UCSD-AML1 (cell line): Measurements from ENCODE around the gene MARS1.

Source experiments
- DNase-seq: peaks from one replicate; lab custom pipeline; 2025; ENCODE audit not compliant: unreplicated experiment; lab: John Stamatoyannopoulos, UW

Gene MARS1

DNA sequence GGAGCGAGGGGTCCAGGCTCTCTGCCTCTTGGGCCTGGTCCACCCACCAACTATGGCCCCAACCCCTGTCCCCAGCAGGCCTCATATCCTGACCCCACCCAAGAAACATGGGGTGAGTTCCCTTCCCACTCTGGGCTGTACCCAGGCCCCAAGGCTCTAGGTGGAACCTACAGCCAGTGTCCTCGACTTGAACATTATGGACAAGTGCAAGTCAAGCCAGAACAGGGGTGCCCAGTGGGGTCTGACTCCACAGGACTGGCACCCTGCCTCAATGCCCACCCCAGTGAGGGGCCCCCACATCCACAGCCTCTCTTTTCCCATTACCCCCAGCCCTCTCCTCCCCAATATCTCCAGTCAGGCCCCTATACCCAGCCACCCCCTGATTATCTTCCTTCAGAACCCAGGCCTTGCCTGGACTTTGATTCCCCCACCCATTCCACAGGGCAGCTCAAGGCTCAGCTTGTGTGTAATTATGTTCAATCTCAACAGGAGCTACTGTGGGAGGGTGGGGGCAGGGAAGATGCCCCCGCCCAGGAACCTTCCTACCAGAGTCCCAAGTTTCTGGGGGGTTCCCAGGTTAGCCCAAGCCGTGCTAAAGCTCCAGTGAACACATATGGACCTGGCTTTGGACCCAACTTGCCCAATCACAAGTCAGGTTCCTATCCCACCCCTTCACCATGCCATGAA lies 16.8 kb upstream of the MARS1 start:
- no peak for DNase-seq

DNA sequence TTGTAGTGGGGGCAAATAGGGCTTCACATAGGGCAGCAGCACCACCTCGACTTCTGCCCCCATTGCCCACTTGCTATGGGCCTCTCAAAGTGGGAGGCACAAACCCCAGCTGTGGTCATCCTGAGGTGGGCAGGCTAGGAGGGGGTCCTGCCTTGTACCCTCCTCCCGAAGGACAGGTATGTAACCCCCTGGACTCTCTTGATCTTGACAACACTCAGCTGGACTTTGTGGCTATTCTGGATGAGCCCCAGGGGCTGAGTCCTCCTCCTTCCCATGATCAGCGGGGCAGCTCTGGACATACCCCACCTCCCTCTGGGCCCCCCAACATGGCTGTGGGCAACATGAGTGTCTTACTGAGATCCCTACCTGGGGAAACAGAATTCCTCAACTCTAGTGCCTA lies 16.2 kb upstream of the MARS1 start:
- no peak for DNase-seq

DNA sequence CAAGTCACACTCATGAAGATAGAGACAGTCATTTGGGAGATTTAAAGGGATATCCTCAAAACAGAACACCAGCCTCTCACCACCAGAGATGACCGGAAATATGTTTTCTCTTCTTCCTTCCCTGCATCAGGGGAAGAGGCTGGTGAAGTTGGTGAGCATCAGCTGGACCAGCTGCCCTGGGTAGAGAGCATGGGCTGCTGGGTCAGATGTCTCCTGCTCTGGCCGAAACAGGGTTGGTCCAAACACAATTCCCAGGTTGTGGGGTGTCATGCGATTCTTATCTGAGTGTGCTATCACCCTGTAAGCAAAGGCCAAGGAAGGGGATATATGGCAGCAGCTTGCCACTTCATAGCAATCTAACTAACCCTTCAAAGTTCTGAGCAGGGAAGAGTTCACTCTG lies 15.5 kb upstream of the MARS1 start:
- no peak for DNase-seq

DNA sequence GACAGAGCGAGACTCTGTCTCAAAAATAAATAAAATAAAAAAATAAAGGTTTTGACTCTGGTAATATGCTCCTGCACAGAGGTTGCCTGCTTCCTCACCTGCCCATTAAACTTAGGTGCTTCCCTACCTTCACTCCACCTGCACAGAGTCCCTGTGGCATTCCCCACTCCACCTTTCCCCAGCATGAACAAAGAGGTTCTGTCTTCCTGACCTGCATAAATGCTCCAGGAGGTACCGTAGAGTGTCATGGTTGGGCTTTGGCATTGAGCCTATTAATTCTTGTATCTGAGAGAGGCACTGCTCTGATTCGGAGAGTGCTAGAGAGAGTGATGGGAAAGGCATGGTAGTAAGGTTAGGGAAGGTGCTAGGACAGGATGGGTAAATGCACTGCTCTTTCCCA lies 14.5 kb upstream of the MARS1 start:
- no peak for DNase-seq

DNA sequence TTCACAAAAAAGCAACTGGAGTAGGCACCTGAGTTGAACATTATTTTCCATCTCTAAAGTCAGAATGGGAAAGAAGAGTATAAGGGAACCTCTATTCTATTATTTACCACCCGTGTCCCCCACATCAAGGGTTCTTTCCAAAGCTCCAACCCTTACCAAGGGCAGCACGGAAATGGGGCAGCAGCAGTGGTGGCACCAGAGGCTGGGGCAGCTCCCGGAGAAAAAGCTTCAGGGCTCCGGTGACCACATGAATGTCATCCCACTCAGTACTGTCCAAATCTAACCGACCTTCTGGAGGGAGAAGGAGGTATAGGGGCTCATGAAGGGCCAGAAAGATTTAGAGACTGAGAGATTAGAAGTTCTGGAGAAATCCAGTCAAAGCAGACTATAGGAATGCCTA lies 14.0 kb upstream of the MARS1 start:
- DNase-seq, result no peak

DNA sequence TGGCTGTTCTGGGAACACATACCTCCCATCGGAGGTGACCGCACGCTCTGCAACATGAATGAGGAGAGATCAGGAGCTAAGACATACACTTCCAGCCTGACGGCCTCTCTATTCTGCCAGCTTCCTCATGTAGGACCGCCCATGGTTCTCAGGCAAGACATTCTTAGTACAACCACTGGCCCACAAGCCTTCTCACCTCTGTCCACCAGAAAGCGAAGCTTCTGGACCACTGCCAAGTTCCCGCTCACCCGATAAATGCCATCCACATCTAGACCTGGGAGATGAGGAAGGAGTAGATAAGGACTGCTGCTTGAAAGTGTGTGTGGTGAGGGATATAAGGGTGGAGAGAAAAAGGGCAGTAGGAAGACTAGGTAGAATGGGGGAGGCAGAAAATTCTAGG lies 13.4 kb upstream of the MARS1 start:
- DNase-seq, result no peak

GRCh38 chr12:57474862-57475261 lies 13.0 kb upstream of the MARS1 start:
- no peak for DNase-seq

DNA sequence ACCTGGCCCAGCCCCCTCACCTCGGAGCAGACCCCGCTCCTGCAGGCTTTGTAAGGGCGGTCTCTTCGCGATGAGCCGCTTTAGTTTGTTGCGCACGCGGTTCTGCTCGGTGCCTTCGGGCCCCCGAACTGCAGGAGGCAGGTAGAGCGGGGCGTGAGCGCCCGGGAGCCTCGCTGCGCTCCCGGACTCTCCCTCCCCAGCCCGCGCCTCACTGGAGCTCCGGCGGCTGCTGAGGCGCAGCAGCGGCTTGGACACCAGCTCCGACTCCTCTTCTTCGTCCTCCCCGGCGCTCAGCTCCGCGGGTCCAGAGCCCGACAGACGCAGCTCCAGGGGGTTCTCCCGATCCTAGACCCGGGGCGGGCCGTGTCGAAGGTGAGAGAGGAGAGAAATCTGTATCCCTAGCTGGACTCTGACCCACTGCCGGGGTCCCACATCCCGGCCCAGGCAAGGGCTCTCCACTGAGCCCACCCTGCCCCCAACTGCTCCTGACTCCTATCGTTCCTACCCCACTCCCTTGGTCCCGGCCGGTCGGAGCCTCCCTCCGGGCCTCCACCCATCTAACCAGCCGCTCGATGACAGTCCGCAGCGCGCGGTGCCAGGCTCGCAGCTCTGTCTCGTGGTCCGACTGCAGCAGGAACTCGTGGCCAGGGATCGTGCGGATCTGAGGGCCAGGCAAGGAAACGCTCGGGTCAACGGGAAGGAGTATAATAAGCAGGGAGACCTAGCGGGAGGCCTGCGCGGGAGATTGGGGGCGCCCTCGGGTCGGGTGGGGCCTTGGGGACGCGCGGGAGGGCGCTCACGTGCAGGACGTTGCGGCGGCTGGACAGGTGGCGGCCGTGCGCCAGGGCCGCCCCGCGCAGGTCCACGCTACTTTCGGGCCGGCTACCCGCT lies 12.4 kb upstream of the MARS1 start:
- DNase-seq, result no peak

GRCh38 chr12:57476162-57476992 lies 11.5 kb upstream of the MARS1 start:
- peak; percentile 78 for DNase-seq

- DNase-seq, result no peak
These were observed 10.7 kb upstream of the MARS1 start for GRCh38 chr12:57476993-57477709.

DNA sequence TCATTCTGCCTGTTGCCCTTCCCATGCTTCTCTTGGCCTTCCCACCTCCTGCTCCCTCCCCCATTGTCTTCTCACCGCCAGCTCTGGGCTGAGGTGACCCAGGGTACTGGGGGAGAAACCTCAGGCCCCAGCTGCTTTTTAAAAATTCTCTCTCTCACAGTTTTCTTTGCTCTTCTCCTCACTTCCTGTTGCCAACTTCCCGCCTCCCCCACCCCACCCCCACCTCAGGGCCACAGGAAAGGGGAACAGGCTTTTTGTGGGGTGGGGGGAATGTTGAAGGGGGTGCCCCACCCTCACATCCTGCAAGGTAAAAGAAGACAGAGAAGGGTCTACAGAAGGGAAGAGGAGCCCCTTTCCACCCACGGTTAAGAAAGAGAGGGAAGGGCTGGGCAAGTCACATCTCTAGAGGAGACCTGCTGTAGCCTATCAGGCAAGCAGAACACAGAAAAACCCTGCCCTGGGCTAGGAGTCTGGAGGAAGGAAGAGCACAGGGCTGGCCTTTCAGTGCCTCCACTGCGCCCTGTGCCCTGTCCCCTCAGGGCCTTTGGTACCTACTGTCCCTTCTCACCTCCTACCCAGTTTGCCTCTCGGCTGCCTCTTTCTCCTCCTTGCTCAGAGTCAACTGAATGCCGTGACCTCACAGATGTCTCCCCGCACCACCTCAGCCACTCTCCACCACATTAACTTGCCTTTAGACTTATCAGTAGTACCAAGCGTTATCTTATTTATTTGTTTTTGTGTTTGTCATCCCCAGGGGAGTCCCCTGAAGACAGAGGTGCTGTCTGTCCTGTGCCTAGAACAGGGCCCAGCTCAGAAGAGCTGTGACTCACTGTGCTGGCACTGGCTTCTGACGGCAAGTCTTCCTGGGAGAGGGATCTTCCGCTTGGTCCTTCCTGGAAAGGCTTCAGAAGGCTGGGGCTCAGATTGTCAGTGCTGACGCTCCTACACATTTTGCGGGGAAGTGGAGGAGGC lies 9.9 kb upstream of the MARS1 start:
- peak; percentile 79 for DNase-seq

DNA sequence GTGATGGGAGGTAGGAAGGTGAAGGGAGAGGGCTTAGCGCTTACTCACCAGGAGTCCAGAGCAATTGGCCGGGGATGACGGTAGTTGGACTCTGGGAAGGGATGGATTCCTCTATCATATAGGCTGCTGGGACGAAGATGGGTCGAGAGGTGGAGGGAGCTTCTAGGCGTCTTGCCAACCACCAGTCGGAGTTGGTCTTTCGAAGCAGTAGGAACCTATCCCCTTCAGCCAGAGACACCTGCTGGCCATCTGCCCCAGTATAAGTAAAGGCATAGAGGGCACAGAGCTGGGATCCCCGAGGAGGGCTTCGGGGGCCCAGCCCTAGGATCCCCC lies 8.9 kb upstream of the MARS1 start:
- no peak for DNase-seq

- peak; percentile 56 for DNase-seq
These were observed 8.3 kb upstream of the MARS1 start, which contains the start of gene ARHGAP9 for GRCh38 chr12:57479376-57480115. Gene ARHGAP9 (minus strand): TSS chr12:57479866. CDS start chr12:57479406, 460 bp downstream.

DNA sequence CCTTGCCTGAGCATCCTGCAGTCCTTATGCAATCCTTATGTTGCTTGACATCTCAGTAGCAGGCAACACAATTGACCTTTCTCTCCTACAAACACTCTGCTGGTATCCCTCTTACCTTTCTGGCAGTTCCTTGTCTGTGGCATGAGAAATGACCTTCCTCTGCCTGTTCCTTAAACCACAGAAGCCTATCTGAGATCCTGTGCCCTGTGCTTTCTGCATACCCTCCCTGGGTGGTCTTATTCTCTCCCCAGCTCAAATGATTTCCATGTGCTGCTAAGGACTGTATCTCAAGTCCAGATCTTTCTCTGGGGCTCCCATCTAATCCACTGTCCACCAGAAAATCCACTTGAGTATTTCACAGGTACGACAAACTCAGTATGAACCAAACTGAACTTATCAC lies 6.2 kb upstream of the MARS1 start:
- DNase-seq, result no peak

DNA sequence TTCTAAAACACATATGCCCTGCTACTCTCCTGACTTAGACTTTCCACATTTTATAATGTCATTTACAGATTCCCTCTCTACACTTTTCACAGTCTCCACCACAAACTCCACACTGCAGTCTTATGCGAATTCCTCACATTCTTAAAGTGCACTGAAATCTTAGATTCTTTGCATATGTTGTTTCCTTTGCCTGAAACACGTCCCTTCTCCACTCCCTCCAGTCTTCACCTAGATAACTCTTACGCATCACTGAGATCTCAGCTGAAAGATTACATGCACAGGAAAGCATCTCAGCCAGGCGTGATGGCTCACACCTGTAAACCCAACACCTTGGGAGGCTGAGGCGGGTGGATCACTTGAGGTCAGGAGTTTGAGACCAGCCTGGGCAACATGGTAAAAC lies 4.4 kb upstream of the MARS1 start:
- no peak for DNase-seq

DNA sequence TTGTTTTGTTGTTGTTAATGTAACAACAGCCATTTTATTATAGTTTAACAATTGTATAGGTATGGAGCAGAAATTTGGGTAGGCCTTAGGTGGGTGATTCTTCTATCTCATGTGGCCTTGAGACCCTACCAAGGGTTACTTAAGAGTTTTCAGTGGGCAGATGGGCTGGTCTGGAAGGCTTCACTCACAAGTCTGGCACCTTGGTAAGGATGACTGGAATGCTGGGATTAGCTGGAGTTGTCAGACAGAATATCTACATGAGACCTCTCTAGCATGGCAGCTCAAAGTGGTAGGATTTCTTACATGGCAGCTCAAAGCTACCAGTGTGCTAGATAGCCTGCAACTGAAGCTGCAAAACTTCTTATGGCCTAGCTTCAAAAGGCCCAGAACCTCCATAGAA lies 2.2 kb upstream of the MARS1 start:
- DNase-seq, result no peak

DNA sequence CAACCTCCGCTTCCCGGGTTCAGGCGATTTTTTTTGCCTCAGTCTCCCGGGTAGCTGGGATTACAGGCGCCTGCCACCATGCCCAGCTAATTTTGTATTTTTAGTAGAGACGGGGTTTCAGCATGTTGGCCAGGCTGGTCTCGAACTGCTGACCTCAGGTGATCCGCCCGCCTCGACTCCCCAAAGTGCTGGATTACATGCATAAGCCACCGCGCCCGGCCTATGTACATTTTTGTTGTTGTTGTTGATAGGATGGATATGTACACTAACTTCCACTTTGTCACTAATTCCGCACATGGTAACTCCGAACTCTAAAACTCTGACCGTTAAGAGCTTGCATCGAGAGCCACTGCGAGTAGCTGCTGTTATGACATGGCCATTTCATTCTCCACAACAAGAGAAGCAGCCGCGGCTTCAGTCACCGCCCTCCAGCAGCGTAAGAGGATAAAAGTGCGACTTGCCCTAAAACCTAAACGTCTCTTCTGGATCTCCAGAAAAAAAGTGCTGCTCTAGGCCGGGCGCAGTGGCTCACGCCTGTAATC lies 742 bp upstream of the MARS1 start:
- no peak for DNase-seq

- no peak for DNase-seq
These were observed 711 bp downstream of the MARS1 start for GRCh38 chr12:57488402-57489156.
